Measurements from ENCODE around the gene BCL7B. TPM values are rescaled to one million over a fixed set of nuclear protein-coding genes. Genes with fewer than 3 reads are reported as not detected.

Gene BCL7B
- total RNA-seq, 1 donor from 2014 or later = 83.9 TPM

DNA sequence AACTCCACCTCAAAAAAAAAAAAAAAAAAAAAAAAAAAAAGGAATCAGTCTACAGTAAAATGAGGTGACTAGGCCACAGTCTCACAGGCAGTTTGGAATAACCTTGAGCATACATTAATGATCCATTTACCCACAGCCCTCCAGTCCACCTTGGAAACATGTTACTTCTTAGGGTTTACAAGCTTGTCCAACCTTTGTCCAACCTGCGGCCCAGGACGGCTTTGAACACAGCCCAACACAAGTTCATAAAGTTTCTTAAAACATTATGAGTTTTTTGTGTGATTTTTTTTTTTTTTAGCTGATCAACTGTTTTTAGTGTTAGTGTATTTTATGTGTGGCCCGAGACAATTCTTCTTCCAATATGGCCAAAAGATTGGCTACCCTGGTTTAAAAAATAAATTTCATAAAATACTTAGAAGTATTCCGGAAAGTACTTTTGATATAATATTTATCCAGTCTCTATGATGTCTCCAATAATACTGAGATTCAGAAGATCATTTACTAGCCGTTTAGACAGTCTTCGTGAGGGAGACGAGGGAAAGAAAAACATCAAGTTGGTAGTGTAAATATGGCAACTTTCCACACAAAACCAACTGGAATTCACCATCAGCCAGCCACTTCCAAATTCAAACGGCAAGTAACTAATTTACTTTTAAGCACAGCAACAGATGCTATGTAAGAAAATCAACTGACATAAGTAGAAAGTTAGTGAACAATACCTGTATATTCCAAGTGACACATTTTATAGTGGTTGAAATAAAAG is 45.3 kb downstream of the BCL7B start:
- H3K4me3 ChIP-seq (ENCODE audit: low read depth, low read length) = no peak overlapping the region
- TF ChIP-seq, protein P1, sequence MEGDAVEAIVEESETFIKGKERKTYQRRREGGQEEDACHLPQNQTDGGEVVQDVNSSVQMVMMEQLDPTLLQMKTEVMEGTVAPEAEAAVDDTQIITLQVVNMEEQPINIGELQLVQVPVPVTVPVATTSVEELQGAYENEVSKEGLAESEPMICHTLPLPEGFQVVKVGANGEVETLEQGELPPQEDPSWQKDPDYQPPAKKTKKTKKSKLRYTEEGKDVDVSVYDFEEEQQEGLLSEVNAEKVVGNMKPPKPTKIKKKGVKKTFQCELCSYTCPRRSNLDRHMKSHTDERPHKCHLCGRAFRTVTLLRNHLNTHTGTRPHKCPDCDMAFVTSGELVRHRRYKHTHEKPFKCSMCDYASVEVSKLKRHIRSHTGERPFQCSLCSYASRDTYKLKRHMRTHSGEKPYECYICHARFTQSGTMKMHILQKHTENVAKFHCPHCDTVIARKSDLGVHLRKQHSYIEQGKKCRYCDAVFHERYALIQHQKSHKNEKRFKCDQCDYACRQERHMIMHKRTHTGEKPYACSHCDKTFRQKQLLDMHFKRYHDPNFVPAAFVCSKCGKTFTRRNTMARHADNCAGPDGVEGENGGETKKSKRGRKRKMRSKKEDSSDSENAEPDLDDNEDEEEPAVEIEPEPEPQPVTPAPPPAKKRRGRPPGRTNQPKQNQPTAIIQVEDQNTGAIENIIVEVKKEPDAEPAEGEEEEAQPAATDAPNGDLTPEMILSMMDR (IDR thresholded peaks at IDR 0.05; ENCODE audit: insufficient read depth, low read length, poor library complexity, severe bottlenecking) = no peak
- H3K36me3 ChIP-seq (ENCODE audit: control insufficient read depth, insufficient read depth, low read length) = peaks cover 2% of the 10 kb centered on the region
- H3K27me3 ChIP-seq (ENCODE audit: control insufficient read depth, insufficient read depth, low read length) = no peaks in the 10 kb centered on the region
- DNase-seq (ENCODE audit: low read depth) = no peak

DNA sequence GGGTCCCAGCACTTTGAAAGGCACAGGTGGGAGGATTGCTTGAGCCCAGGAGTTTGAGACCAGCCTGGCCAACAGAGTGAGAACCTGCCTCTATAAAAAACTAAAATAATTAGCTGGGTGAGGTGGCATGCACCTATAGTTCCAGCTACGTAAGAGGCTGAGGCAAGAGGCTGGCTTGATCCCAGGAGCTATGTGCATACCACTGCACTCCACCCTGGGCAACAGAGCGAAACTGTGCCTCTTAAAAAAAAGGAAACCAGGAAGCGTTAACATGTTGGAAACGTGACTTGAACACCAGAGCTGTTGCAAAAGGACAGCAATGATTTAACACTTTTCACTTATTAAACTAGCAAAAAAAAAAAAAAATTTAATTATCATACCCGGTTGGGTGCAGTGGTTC is 48.0 kb downstream of the BCL7B start:
- DNase-seq (ENCODE audit: low read depth) = peak; percentile 26
- peaks cover 2% of the 10 kb centered on the region for H3K36me3 ChIP-seq (ENCODE audit: control insufficient read depth, insufficient read depth, low read length)
- TF ChIP-seq, protein P1 (IDR thresholded peaks at IDR 0.05; ENCODE audit: insufficient read depth, low read length, poor library complexity, severe bottlenecking) = no peak
- H3K4me3 ChIP-seq (ENCODE audit: low read depth, low read length) = no peak overlapping the region
- H3K27me3 ChIP-seq (ENCODE audit: control insufficient read depth, insufficient read depth, low read length) = no peaks in the 10 kb centered on the region

GRCh38 chr7:73507556-73507955 is 49.9 kb downstream of the BCL7B start:
- no peak overlapping the region for H3K4me3 ChIP-seq (ENCODE audit: low read depth, low read length)
- TF ChIP-seq, protein P1 (IDR thresholded peaks at IDR 0.05; ENCODE audit: insufficient read depth, low read length, poor library complexity, severe bottlenecking) = no peak
- no peaks in the 10 kb centered on the region for H3K27me3 ChIP-seq (ENCODE audit: control insufficient read depth, insufficient read depth, low read length)
- H3K36me3 ChIP-seq (ENCODE audit: control insufficient read depth, insufficient read depth, low read length) = peaks cover 3% of the 10 kb centered on the region
- no peak for DNase-seq (ENCODE audit: low read depth)

DNA sequence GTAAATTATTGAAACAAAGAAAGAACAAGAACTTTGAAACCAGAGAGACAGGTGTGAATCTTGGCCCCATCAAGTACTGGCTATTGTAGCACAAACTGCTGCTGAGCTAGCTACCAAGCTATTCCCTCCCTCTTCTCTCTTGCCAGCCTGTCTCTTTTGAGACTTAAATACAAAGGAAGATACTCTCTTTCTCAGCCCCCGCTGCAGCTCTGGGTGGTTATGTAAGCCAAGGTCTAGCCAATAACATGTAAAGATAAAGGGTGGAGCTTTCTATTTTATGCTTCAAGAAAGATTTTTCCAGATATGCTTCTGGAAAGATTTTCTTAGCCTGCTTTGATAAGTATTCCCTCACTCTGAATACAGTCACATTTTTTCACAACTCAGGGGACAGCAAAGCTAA is 52.6 kb downstream of the BCL7B start:
- no peaks in the 10 kb centered on the region for H3K27me3 ChIP-seq (ENCODE audit: control insufficient read depth, insufficient read depth, low read length)
- TF ChIP-seq, protein P1 (IDR thresholded peaks at IDR 0.05; ENCODE audit: insufficient read depth, low read length, poor library complexity, severe bottlenecking) = no peak
- H3K36me3 ChIP-seq (ENCODE audit: control insufficient read depth, insufficient read depth, low read length) = peaks cover 3% of the 10 kb centered on the region
- H3K4me3 ChIP-seq (ENCODE audit: low read depth, low read length) = no peak overlapping the region
- no peak for DNase-seq (ENCODE audit: low read depth)

DNA sequence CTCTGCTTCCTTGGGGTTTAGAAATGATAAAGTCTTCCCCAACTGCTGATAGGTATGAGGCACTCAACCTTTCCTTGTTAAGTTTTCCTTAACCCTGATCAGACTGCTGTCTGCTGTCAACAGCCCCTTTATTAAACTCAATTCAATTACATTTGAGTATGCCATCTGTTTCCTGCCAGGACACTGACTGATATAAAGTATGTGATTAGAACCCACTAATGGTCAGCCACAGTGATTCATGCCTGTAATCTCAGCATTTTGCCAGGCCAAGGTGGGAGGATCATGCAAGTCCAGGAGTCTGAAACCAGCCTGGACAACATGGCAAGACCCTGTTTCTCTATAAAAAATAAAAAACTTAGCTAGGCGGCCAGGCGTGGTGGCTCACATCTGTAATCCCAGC is 53.5 kb downstream of the BCL7B start:
- peaks cover 3% of the 10 kb centered on the region for H3K36me3 ChIP-seq (ENCODE audit: control insufficient read depth, insufficient read depth, low read length)

More for the DNA sequence above, 53.5 kb downstream of the BCL7B start:
- TF ChIP-seq, protein P1 (IDR thresholded peaks at IDR 0.05; ENCODE audit: insufficient read depth, low read length, poor library complexity, severe bottlenecking) = no peak
- Histone ChIP-seq H3K27me3 (ENCODE audit: control insufficient read depth, insufficient read depth, low read length) (no peaks in the 10 kb centered on the region), H3K4me3 (ENCODE audit: low read depth, low read length) (no peak overlapping the region)
- DNase-seq (ENCODE audit: low read depth) = no peak
